ENCODE data around the gene CERK. TPM values are rescaled to one million over a fixed set of nuclear protein-coding genes. Genes with fewer than 3 reads are reported as not detected.
A peak's percentile ranks its signal among the peaks of the same experiment; 100 is the strongest.

Gene CERK
- total RNA-seq, 1 donor from 2014 or later, result 29.5 TPM

DNA sequence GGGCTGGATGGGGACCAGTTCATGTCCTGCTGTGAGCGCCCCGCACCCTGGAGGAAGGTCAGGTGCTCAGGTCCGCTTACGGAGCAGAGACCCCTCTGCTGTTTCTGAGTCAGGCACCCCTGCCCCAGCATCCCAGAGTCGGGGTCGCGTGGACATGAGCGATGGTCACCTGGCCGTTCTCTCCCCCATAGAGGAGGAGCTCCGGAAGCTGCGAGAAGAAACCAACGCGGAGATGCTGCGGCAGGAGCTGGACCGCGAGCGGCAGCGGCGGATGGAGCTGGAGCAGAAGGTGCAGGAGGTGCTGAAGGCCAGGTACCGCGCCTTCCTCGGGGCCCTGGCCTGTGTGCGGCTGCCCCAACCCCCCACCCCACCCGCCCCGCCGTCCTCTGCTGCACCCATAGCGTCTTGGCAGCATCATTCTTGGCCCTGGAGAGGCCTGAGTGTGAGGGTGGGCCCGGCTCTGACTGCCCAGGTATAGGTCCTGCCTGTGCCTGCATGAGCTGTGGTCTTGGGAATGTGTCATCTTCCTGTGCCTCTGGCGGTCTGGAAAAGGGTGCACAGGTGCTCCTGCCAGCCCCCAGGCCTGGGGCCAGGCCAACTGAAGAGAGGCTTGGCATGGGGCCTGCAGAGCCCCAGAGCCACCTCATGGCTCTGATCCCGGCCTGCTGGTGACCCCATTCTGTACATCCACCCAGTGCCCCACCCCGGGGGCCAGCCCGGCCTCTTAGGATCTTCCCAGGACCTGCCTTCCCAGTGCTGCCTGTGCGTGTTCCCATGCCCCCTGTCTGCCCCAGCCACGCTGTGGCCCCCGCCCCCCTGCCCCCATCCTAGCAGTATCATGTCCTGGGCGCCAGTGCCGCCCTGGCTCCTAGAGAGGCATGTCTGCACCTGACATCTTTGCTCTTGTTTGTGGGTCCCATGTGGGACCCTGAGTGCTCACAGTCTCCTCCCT lies 79.8 kb downstream of the CERK start:
- Histone ChIP-seq H3K4me3 (ENCODE audit: low read depth, low read length) (no peak overlapping the region), H3K36me3 (ENCODE audit: control insufficient read depth, insufficient read depth, low read length) (peaks cover 1% of the 10 kb centered on the region), H3K27me3 (ENCODE audit: control insufficient read depth, insufficient read depth, low read length) (peaks cover 4% of the 10 kb centered on the region)
- FAIRE-seq (no peak), DNase-seq (ENCODE audit: low read depth) (peak; percentile 88)
- TF ChIP-seq, protein P1, sequence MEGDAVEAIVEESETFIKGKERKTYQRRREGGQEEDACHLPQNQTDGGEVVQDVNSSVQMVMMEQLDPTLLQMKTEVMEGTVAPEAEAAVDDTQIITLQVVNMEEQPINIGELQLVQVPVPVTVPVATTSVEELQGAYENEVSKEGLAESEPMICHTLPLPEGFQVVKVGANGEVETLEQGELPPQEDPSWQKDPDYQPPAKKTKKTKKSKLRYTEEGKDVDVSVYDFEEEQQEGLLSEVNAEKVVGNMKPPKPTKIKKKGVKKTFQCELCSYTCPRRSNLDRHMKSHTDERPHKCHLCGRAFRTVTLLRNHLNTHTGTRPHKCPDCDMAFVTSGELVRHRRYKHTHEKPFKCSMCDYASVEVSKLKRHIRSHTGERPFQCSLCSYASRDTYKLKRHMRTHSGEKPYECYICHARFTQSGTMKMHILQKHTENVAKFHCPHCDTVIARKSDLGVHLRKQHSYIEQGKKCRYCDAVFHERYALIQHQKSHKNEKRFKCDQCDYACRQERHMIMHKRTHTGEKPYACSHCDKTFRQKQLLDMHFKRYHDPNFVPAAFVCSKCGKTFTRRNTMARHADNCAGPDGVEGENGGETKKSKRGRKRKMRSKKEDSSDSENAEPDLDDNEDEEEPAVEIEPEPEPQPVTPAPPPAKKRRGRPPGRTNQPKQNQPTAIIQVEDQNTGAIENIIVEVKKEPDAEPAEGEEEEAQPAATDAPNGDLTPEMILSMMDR (IDR thresholded peaks at IDR 0.05; ENCODE audit: insufficient read depth, low read length, severe bottlenecking), result no peak

DNA sequence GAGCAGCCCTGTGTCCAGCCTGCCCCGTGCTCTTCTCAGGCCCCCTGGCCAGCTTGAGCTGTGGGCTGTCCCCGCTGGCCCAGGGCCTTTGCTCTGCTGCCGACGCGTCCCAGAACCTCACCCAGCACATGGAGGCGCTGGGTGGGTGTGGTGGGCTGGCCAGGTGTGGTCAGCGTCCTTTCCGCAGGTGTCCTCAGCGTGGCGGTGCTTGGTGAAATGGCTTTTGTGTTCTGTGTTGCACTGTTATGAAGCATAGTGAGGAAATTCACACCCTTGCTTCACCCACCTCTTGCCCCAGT lies 80.4 kb downstream of the CERK start:
- Histone ChIP-seq H3K4me3 (ENCODE audit: low read depth, low read length) (no peak overlapping the region), H3K27me3 (ENCODE audit: control insufficient read depth, insufficient read depth, low read length) (peaks cover 4% of the 10 kb centered on the region), H3K36me3 (ENCODE audit: control insufficient read depth, insufficient read depth, low read length) (no peaks in the 10 kb centered on the region)
- DNase-seq (ENCODE audit: low read depth), result no peak
- no peak for FAIRE-seq
- TF ChIP-seq, protein P1 (IDR thresholded peaks at IDR 0.05; ENCODE audit: insufficient read depth, low read length, severe bottlenecking), result no peak

DNA sequence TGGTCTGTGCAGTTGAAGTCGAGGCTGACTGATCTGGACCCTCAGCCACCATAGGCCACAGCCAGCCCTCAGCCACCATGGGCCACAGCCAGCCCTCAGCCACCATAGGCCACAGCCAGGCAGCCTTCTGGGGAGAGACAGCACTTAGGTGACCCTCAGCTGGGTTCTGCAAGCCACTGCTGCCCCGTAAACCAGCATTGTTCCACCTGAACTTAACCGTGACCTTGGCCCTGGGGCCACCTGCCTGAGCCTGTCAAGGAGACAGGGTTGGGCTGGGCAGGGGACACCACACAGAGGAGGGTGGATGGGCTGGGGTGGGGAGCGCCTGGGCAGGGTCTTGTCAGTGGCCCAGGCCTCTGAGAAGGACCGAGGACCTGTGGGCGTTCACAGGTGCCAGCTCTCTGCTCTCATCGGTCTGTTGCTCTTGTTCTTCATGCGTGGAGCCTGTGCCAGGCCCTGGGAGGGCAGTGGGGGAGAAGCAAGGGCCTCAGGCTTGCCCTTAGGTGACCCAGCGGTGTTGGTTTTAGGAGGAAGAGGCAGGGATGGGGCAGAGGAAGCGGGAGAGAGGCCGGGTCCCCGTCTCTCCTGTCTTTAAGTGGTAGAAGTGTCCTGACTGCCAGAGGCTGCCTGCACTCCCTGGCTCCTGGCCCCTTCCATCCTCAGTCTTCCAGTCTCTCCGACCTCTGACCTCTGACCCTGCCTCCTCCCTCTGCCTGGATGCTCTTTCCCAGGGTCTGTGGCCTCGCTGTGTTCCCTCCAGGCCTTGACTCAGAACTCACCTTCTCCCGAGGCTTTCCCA lies 81.0 kb downstream of the CERK start:
- FAIRE-seq, result no peak
- TF ChIP-seq, protein P1 (IDR thresholded peaks at IDR 0.05; ENCODE audit: insufficient read depth, low read length, severe bottlenecking), result no peak
- Histone ChIP-seq H3K27me3 (ENCODE audit: control insufficient read depth, insufficient read depth, low read length) (peaks cover 2% of the 10 kb centered on the region), H3K4me3 (ENCODE audit: low read depth, low read length) (no peak overlapping the region), H3K36me3 (ENCODE audit: control insufficient read depth, insufficient read depth, low read length) (no peaks in the 10 kb centered on the region)
- no peak for DNase-seq (ENCODE audit: low read depth)

DNA sequence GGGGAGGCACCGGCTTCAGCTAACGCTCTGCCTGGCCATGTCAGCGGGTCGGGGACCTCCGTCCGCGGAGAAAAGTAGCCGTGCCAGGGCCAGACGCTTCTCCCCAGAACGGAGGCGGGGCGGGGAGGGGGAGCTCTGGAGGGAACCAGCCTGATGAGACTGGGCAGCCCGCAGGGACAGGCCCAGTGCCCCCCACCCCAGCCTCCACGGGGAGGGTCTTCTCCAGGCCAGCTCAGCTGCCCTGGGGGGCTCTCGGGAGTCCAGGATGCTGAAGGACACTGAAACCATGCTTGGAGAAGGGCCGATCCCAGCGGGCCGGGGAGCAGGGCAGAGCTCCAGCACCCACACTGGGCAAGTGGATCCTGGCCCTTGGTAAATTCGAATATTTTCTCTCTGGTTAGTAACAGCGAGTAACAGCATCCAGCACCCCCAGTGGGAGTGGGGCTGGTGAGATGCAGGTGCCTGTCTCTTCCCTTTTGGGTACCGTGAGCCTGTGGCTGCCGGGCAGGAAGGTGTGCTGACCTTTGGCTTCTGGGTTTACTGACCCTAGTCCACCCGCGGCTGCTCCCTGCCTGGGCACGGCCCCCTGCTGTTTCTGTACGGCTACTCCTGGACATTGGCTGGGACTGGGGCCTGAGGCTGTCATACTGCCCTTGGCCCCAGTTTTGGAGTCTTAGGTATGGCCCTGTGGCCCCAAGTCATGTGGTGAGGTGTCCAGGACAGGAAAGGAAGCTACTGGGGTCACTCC lies 82.0 kb downstream of the CERK start:
- H3K27me3 ChIP-seq (ENCODE audit: control insufficient read depth, insufficient read depth, low read length), result peaks cover 2% of the 10 kb centered on the region
- DNase-seq (ENCODE audit: low read depth) (no peak), FAIRE-seq (no peak)
- H3K4me3 ChIP-seq (ENCODE audit: low read depth, low read length), result no peak overlapping the region
- TF ChIP-seq, protein P1 (IDR thresholded peaks at IDR 0.05; ENCODE audit: insufficient read depth, low read length, severe bottlenecking), result no peak
- H3K36me3 ChIP-seq (ENCODE audit: control insufficient read depth, insufficient read depth, low read length), result no peaks in the 10 kb centered on the region

DNA sequence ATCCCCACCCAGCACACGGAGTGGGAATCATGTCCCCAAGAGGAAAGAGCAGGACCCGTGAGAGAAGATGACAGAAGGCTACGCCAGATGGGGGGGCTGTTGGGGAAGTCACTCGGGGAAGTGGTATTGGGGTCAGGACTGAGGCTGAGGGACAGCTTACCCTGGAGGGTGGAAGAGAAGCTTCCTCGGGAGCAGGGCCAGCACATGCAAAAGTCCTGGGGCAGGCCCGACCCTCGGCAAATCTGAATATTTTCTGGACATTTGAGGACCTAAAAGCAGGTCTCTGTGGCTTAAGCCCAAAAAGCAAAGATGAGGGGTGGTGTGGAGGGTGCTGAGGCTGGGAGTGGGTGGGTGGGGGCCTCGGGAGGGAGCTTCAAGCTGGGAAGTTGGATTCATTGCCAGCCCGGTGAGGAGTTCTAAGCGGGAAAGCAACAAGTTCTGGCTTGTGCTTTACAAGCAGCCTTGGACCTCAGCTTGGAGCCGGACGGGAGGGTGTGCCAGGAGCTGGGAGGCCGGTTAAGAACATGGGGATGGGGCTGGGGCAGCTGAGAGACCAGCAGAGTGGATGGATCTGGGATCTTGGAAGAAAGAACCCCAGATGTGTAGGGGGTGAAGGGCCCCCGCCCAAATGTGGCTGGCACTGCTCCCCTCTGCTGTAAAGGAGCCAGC lies 83.0 kb downstream of the CERK start:
- TF ChIP-seq, protein P1 (IDR thresholded peaks at IDR 0.05; ENCODE audit: insufficient read depth, low read length, severe bottlenecking), result no peak
- FAIRE-seq (no peak), DNase-seq (ENCODE audit: low read depth) (peak; percentile 55)
- no peaks in the 10 kb centered on the region for H3K36me3 ChIP-seq (ENCODE audit: control insufficient read depth, insufficient read depth, low read length)
- peaks cover 2% of the 10 kb centered on the region for H3K27me3 ChIP-seq (ENCODE audit: control insufficient read depth, insufficient read depth, low read length)
- H3K4me3 ChIP-seq (ENCODE audit: low read depth, low read length), result no peak overlapping the region
